ENCODE data around the gene BBS1.
A peak's percentile ranks its signal among the peaks of the same experiment; 100 is the strongest.
"Not testable (repeated sequence)": the region's sequence is repeated elsewhere in the genome, so short reads cannot be mapped to it uniquely, and the experiment has no call there.

Gene BBS1

GRCh38 chr11:66510271-66510989 is at the start of gene BBS1:
Gene BBS1, plus strand, starts transcription at chr11:66510635. Its CDS starts 25 bp downstream, at chr11:66510660.
- peak; percentile 72 for DNase-seq

- no peak for DNase-seq
Observed at GRCh38 chr11:66462010-66462409, 48.4 kb upstream of the BBS1 start.

- DNase-seq = no peak
Observed at GRCh38 chr11:66462911-66463310, 47.5 kb upstream of the BBS1 start.

DNA sequence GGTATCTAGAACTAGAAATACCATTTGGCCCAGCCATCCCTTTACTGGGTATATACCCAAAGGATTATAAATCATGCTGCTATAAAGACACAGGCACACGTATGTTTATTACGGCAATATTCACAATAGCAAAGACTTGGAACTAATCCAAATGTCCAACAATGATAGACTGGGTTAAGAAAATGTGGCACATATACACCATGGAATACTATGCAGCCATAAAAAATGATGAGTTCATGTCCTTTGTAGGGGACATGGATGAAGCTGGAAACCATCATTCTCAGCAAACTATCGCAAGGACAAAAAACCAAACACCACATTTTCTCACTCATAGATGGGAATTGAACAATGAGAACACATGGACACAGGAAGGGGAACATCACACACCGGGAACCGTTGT is 46.3 kb upstream of the BBS1 start:
- not testable (repeated sequence) for DNase-seq

GRCh38 chr11:66464916-66465315 is 45.5 kb upstream of the BBS1 start:
- no peak for DNase-seq

DNA sequence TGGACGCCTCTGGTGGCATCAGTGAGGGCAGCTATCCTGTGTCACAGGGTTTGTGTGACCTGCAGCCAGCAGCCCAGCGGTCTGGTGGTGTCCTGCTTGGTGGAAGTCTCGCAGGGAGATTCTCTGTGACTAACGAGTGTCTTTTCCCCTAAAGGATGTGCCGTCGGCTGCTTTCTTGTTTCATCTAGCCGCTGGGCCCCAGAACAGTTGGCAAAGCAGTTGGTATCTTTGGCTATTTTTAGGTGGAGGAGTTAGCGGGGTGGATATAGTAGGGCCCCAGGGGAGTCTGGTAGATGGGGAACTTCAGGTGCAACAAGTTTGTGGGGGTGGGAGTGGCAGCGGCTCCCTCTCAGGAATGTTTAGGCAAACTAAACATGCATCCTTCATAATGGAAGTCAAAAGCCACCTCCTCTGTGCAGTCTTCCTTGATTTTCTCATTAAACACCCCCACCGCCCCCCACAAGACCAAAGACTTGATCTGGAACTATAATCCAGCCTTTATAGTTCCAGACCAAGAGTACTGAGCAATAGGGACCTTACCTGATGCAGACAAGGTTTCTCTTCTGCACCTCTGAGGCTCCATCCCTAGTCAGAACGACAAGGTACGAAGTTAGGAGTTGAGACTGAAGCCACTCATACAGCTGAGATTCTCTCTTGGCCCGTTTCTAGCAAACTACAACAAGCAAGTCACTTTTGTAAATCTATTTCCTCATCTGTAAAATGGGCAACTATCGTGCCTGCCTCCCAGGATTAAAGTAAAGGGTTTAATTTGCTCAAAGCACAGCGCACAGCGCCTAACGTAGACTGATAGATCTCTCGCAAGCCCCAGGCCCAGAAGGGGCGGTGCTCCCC is 44.8 kb upstream of the BBS1 start:
- no peak for DNase-seq

- peak; percentile 90 for DNase-seq
Observed at GRCh38 chr11:66466225-66467033, 44.0 kb upstream of the BBS1 start, which contains the start of gene PELI3. Gene PELI3, plus strand, starts transcription at chr11:66466905. Its CDS starts 1,224 bp downstream, at chr11:66468129.

DNA sequence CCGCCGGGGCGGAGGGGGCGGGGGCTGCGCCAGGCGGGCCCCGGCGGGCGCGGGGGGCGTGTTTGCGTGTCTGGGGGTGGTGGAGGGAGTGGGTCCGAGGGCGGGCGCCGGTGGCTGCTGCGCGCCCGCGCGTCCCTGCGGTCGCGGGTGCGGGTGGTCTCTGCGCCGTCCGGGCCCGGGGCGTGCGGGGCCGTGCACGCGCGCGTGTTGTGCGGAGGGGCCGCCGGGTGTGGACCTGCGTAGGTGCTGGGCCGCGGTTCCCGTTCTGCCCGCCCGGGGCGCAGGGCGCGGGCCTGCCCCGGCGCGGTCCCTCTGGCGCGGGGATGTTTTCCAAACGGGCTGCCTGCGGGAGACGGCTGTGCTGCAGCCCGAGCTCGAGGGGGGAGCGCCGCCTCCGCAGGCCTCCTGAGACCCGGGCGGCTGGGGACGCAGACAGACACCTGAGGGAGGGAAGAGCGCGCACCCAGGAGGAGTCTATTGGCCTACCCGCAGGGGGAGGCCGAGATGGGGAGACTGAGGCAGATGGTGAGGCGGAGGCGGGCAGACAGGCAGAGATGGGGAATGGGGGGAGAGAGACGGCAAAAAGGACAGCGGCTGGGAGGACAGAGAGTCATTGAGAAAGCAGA is 43.3 kb upstream of the BBS1 start:
- DNase-seq = peak; percentile 50

DNA sequence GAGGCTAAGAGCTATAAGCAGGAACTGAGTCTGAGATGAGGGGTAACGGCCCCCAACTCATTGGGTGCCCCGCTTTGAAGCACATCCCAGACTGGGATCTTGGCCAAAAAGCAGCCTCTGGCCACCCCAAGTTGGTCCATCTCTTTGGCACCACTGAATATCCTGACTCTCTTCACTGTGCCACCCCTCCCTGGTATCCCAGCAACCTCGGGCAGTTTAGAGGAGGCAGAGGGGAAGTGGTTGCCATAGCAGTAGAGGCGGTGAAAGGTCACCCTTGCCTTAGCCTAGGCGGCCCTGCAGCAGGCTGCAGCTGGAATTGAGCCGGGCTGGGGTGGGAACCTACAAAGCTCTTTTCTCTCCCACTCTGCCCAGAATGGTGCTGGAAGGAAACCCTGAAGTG is 42.7 kb upstream of the BBS1 start:
- DNase-seq = peak; percentile 7

- no peak for DNase-seq
Observed at GRCh38 chr11:66468691-66469090, 41.7 kb upstream of the BBS1 start.

DNA sequence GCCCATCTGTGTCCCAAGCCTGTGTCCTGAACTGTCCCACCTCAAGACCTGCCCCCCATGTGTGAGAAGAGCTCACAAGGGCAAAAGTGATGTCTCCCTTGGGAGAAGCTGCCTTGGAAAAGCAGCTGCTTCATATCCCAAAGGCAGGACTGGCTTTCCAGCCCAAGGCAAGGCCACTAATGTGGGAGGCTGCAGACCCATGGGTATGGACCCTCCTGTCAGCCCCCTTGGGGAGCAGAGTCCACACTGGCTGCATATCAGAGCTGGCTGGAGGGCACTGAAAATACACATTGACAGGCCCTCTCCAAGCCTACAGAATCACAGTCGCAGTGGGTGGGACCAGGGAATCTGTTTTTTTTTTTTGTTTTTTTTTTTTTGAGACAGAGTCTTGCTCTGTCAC is 41.0 kb upstream of the BBS1 start:
- no peak for DNase-seq

DNA sequence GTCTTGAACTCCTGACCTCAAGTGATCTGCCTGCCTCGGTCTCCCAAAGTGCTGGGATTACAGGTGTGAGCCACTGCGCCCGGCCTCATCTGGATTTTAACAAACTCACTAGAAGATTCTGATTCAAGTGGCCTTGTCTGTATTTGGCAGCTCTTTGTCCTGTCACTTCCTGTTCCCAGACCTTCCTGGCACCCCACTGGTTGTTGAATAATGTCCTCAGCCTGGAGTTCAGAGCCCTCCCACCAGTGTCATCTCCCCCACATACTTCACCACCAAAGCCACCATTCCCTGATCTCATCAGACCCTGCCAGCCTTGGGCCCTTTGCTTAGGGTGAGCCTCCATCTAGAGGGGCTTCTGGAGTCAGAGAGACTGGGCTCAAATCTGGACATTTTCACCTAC is 40.4 kb upstream of the BBS1 start:
- DNase-seq = no peak

- DNase-seq = no peak
Observed at GRCh38 chr11:66471142-66471541, 39.3 kb upstream of the BBS1 start.

DNA sequence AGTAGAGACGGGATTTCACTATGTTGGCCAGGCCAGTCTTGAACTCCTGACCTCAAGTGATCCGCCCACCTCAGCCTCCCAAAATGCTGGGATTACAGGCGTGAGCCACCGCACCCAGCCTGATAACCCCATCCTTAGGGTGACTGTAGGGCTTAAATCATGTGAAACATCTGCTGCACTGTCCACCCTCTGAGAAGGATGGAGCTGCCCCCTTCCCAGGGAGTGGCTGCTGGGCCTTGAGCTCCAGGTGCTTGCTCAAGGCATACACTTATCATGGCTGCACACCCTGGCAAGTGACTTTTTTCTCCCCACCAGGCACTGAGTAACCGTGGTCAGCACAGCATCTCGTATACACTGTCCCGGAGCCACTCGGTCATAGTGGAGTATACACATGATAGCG is 38.4 kb upstream of the BBS1 start:
- no peak for DNase-seq

DNA sequence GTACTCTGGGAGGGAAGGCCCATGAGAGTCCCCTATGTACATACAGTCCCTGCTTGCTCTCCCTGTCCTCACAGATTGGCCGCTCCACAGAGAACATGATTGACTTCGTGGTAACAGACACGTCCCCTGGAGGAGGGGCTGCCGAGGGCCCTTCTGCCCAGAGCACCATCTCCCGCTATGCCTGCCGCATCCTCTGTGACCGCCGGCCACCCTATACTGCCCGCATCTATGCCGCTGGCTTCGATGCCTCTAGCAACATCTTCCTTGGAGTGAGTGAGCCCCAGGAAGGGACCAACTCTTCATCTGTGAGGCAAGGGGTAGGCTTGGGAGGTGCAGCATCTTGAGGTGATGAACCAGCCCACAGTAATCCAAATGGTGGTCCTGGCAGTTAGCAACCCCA is 37.3 kb upstream of the BBS1 start:
- DNase-seq = no peak

DNA sequence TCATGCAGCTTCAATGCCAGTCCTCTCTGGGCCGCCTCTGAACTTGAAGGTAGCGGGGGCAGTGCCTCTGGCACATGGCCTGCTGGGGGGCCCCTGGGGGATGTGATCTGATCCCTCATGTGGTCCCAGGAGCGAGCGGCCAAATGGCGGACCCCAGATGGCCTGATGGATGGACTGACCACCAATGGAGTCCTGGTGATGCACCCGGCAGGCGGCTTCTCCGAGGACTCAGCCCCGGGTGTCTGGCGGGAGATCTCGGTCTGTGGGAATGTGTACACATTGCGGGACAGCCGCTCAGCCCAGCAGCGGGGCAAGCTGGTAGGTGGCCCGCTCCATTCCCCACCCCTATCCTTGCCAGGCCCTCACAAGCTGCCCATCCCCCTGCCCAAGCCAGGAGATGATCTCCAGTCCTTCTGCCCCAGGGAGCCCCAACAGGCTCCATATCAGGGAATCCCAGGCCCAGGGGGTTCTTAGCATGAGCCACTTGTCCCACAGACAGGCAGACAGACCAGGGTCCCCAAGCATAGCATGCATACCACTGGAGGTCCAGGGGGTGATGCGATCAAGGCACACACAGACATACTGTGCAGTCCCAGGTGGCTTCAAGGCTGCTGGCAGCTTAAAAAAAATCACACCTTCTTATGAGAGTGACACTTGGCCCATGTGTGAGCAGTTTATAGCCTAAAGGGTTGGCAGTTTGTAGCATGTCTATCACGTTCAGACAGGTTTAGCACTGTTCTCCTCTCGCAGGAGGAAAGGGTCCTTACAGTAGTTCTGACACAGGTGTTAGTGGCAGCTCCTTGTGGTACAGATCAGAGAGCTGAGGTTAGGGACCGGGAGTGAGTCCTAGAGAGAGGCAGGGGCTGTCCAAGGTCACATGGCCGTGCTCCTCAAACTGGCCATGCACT is 36.6 kb upstream of the BBS1 start:
- no peak for DNase-seq

DNA sequence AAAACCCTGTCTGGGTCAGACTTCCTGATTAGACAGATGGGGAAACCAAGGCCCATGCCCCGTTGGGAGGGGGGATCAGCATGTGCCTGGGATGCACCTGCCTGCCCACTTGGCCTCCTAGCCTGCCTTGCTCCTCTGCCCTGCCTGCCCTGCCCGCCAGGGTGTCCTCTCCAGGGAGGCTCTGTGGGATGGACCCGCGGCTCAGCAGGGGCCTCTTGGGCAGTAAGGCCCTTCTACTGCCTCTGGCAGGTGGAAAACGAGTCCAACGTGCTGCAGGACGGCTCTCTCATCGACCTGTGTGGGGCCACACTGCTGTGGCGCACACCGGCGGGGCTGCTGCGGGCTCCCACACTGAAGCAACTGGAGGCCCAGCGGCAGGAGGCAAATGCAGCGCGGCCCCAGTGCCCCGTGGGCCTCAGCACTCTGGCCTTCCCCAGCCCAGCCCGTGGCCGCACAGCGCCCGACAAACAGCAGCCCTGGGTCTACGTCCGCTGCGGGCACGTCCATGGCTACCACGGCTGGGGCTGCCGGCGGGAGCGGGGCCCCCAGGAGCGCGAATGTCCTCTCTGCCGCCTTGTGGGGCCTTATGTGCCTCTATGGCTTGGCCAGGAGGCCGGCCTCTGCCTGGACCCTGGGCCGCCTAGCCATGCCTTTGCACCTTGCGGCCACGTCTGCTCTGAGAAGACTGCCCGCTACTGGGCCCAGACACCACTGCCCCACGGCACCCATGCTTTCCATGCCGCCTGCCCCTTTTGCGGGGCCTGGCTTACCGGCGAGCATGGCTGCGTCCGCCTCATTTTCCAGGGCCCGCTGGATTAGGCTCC is 34.9 kb upstream of the BBS1 start:
- no peak for DNase-seq

GRCh38 chr11:66476173-66476840 is 34.1 kb upstream of the BBS1 start:
- DNase-seq = no peak

DNA sequence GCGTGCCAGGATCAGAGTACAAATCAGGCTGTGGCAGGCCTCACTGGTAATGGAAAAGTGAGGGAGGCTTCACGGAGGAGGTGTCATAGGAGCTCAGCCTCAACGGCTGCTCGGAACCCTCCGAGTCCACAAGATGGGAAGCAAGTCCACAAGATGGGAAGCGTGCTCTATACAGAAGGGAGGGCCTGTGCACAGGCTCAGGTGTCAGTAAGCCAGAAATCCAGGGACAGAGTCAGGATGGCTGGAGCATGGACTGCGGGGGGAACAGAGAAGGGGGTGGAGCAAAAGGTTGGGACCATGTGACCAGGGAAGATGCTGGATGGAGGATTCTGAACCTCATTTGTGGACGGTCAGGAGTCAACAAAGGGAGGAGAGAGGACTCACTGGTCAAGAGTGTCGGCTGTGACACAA is 33.6 kb upstream of the BBS1 start:
- DNase-seq = no peak

Measured in NCI-H774 (cell line).